CD4-positive, alpha-beta T cell treated with Interleukin-1 beta for 1 hour (primary cell): ENCODE data around the gene COPS7A.

ENCODE experiments used
- DNase-seq, 2 donors: peaks; one replicate each; pipeline ENCODE4 v3.0.0-alpha.2; 2020 to 2022

Gene COPS7A

DNA sequence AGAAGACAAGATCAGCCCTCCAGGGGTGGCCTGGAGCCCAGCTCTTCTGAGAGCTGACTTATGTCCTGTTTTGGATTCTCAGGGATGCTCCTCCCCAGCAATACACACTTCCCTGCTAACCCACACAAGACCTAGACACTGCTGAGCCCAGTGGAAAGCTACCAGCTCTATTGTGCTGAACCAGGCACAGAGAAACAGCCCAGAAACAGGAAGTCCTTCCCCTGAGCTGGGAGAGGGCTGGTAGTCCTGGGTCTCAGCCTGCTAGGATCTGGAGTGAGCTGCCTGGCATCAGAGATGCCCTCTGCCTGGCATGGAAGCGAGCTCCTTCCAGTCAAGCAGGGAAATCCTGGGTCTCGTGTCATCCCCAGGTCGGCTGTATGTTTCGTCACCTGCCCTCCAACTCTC lies 47.2 kb downstream of the COPS7A start:
- DNase-seq = no peak

DNA sequence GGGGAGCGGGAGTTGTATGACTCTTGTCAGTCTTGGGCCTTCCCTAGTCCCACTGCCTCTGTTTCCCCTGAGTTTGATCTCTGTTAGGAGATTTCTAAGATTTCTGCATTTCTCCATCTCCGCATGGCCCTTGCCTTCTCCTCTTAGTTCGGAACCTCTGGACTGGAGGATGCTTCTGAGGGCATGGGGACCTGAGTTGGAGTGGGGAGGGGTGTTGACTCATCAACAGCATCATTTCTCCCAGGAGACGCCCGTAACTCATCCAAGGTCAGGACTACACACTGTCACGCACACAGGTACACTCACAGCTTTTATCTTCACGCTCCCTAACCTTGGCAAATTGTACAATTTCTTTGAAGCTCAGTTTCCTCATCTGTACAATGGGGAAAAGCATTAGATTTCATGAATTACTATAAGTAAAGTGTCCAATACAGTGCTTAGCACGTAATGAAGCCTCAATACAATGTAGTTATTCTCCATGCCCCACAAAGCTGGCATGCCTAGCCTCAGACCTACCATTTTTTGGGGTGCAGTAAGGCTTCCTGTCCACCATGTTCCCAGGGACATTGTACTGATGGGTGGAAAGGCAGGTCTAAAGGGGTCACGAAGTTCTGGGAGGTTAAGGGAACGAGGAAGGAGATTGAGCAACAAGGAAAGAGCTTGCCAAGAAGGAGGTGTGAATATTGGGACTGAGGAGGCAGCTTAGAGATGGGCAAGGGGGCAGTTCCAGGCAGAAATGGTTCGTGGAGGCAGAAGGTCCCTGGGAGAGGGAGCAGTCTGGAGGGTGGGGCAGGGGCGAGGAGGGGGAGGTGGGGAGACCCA lies 47.9 kb downstream of the COPS7A start:
- DNase-seq = no peak

DNA sequence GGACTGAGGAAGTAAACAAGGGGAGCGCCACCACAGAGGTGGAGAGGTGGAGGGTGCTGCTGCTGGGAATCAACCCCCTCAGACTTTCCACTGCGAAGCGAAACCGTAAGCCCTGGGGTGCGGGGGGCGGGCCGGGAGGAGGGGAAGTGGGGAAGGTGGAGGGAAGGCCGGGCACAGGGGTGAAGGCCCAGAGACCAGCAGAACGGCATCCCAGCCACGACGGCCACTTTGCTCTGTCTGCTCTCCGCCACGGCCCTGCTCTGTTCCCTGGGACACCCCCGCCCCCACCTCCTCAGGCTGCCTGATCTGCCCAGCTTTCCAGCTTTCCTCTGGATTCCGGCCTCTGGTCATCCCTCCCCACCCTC lies 48.5 kb downstream of the COPS7A start, which contains the start of gene LAG3:
TSS of gene LAG3 (plus strand) at position 190 of the 365 bp plus-strand sequence. CDS start 333 bp downstream, outside the sequence.
- peak in 1 of 2 donors; percentile 33 for DNase-seq

DNA sequence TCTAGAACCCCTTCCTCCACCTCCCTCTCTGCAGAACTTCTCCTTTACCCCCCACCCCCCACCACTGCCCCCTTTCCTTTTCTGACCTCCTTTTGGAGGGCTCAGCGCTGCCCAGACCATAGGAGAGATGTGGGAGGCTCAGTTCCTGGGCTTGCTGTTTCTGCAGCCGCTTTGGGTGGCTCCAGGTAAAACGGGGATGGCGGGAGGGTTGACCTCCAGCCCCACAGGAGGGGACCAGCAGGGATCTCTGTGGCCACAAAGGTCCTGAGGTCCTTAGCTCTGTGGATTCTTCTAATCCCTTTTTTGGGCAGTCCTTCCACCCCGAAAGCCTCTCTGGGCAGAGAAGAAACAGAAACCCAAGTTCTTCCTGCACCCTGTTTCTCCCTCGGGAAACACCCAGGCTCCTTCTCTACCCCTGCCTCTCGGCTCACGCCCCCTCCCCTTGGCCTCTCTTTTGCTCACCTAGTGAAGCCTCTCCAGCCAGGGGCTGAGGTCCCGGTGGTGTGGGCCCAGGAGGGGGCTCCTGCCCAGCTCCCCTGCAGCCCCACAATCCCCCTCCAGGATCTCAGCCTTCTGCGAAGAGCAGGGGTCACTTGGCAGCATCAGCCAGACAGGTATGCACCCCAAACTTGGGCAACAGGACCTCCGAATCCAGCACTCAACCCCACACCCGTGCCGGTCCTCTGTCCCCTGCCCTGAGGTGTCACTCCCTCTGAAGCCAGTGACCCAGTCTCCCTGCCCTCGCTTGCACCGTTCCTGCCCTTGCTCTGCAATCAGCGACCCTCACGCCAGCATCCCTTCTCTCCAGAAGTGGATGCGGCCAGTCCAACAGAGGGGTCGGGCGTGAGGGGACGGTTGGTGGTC lies 49.1 kb downstream of the COPS7A start:
- no peak for DNase-seq

DNA sequence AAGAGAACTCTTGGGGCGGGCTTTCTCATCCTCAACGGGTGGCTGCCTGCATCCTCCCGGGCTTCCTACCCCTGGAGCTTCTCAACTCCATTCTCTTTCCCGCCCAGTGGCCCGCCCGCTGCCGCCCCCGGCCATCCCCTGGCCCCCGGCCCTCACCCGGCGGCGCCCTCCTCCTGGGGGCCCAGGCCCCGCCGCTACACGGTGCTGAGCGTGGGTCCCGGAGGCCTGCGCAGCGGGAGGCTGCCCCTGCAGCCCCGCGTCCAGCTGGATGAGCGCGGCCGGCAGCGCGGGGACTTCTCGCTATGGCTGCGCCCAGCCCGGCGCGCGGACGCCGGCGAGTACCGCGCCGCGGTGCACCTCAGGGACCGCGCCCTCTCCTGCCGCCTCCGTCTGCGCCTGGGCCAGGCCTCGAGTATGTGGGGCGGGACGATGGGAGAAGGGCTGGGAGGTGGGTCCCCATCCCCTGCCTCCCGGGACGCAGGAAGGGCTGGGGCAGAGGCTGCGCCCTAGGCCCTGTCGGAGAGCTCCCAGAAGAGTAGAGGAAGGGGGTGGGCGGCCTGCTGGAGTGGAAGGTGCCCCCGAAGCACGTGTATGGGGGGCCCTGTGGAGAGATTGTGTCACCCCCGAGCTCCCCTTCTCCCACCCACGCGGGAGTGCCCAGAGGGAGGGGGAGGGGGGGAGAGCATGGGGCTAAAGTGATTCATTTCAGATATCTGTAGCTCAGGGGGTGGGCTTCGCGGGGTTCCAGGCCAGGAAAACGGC lies 49.9 kb downstream of the COPS7A start:
- DNase-seq = no peak

DNA sequence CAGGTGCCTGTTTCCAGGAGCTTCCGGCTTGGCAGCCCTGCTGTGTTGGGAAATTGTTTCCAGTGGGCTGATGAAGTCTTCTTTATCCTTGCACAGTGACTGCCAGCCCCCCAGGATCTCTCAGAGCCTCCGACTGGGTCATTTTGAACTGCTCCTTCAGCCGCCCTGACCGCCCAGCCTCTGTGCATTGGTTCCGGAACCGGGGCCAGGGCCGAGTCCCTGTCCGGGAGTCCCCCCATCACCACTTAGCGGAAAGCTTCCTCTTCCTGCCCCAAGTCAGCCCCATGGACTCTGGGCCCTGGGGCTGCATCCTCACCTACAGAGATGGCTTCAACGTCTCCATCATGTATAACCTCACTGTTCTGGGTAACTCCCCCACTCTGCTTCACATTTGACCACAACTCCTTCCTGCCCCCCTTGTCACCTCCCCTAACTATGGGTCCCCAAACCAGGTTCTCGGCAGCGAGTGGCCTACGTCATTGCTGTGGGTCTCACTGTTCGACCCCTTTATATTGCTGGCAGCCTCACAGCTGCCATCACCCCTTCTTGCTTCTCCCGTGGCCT lies 50.7 kb downstream of the COPS7A start:
- peak; percentile 58 to 74 for DNase-seq

DNA sequence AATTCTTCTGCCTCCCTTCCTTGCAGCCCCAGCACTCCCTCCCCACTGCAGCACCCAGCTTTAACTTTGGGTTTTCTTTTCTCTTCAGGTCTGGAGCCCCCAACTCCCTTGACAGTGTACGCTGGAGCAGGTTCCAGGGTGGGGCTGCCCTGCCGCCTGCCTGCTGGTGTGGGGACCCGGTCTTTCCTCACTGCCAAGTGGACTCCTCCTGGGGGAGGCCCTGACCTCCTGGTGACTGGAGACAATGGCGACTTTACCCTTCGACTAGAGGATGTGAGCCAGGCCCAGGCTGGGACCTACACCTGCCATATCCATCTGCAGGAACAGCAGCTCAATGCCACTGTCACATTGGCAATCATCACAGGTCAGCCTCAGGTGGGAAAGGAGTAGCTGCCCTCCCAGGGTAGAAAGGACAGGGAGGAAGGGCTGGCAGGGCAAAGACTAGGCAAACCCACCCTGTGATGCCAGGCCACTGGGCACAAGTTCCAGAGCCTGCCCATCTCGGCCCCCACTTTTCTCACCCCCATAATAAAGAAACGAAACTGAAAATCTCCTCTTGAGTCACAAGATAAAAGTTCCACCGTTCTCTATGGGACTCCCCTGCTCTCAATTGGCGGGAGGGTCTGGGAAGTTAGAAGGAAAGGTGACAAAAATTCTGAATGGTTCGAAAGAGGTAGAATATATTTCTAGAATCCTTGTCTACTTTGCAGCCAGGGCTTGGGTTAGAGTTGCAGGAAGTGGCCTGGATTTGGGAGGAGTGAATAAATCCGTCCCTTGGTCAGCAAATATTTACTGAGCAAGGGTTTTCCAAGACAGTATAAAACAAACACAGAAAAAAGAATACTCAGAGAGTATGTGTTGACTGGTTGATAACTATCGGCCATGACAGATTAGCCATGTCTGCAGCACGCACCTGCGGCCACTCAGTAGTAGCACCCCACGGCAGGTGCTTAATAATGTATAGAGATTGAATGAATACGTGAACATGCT lies 51.6 kb downstream of the COPS7A start:
- DNase-seq = no peak

DNA sequence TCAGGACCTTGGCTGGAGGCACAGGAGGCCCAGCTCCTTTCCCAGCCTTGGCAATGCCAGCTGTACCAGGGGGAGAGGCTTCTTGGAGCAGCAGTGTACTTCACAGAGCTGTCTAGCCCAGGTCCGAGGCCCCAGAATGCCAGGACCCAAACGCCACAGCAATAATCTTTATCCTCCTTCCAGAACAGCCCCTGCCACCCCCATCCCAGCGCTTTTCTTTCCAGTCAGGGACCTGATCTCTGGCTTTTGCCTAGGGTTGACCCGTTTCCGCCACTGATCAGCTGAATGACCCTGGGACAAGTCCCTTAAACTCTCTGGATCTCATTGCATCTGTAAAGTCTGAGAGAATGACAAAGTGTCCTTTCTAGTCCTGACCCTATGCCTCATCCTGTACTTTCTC lies 53.5 kb downstream of the COPS7A start:
- no peak for DNase-seq

DNA sequence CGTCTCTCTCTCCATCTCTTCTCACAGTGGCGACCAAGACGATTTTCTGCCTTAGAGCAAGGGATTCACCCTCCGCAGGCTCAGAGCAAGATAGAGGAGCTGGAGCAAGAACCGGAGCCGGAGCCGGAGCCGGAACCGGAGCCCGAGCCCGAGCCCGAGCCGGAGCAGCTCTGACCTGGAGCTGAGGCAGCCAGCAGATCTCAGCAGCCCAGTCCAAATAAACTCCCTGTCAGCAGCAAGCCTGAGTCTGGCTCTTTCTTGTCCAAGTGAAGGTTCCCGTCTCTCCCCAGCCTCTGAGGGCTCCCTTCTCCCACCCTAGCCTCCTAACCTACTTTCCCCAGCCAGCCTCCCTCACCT lies 54.3 kb downstream of the COPS7A start:
- no peak for DNase-seq

DNA sequence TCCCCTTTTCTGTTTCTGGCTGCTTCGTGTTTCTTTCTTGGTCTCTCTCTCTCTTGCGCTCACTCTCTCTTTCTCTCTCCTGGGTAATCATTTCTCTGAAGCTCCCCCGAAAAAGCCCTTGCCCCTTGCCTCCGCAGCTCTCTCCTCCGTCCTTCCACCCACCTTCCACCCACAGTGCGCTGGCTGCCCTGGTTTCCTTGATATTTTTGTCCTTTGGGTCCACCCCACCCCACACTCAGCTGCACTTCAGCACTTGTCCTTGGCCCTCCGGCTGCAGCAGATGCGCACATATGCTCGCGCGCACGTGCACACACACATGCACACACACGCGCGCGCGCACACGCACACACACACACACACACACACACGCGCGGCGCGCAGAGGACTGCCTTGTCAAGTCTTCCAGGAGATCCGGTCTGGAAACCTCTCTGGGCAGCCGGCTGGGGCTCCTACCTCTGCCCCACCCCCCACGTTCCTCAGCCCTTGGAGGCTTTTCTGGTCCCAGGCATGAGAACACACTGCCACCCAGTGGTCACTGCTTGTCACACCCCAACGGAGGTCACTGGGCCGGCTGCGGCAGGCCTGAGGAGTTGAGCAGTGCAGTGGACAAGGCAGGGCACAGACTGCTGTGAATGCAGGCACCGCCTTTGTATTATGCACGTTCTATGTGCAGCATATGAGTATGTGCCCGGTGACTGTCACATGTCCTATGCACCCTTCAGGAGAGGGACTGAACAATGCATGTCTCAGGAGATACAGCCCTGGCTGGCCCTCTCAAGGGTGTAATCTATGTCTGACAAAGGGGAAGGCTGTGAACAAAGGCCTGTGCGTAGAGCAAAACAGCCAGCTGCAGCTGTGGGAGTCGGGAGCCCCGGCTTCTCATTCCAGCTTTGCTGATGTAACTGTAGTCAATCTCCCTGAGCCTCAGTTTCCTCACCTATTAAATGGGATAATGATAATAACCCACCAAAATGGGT lies 55.0 kb downstream of the COPS7A start:
- DNase-seq = peak; percentile 87 to 89

DNA sequence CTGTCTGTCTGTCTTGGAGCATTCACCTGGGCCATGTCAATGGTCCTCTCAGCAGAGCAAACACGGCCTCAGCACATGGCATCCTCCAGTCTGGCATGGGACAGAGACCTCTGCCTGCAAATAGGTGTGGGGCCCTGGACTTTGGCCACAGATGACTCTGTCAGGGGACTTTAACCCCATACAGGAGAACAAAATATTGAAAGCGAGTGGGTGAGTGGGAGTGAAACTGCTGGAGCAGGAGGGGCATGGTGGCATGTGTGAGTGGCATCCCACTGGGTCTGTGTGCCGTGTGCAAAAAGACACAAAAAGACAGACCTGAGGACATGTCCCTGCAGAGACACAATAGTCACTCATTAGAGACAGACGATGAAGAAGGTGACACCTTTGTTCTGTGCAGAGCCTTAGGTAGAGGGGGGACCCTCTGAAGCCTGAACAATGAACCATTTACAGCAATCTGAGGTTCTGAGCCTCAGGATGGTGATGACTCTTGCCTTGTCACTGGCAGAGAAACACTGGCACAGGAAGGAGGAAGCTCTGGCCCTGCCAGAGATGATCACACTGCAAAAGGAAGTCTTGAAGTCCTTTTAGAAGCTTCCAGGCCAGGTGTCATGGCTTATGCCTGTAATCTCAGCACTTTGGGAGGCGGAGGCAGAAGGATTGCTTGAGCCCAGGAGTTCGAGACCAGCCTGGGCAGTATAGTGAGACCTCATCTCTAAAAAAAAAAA lies 56.0 kb downstream of the COPS7A start:
- DNase-seq = no peak

DNA sequence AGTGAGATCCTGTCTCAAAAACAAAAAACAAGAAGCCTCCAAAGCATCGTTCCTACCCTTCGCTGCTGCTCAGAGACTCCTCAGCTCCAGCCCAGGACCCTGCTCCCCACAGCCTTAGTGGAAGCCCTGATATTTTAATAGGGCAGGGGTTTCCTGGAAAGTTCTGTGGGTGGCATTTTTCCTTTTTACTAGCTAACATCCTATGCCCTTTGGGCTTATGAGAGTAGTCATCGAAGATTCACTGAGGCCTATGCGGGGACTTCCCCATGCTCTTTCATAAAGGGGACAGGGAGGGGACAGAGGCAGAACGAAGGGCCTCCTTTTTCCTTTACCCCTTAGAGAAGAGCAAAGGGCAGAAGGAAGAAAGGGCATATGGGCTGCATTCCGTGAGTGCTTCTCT lies 56.7 kb downstream of the COPS7A start:
- no peak for DNase-seq
